Right ventricle myocardium inferior (tissue), 1 donor: ENCODE measurements around the gene PTPN5. TPM values are rescaled to one million over a fixed set of nuclear protein-coding genes. Genes with fewer than 3 reads are reported as not detected.
A peak's percentile ranks its signal among the peaks of the same experiment; 100 is the strongest.
"Not testable (repeated sequence)": the region's sequence is repeated elsewhere in the genome, so short reads cannot be mapped to it uniquely, and the experiment has no call there.

Experiments used
- ATAC-seq: fragments of 200-7000 bp; cut with Tn5 transposase; one replicate; pipeline ENCODE4 v1.9.1; 2020; ENCODE audit warnings: mild to moderate bottlenecking, moderate library complexity
- DNase-seq: peaks from one replicate; pipeline ENCODE4 v3.0.0; 2021; ENCODE audit errors: missing footprints
- intact Hi-C: fragments of 100-400 bp; cut with DNase I; formaldehyde crosslinking; loops from one replicate; pipeline ENCODE4 v1.11.0; 2022
- total RNA-seq: library from RNA; stranded (reverse); fragmentation: NEBNext Ultra II Directional; extraction: Animal tissue kit (Norgen Biotek cat#: 25700); gene quantifications from one replicate; pipeline ENCODE4 v1.2.1, GENCODE V29; 2021
- donor health status: DM: no; HTN: yes; CAD: no; lungs with severe emphysema.

Gene PTPN5
- total RNA-seq, 1 donor from 2014 or later: 0.27 TPM

DNA sequence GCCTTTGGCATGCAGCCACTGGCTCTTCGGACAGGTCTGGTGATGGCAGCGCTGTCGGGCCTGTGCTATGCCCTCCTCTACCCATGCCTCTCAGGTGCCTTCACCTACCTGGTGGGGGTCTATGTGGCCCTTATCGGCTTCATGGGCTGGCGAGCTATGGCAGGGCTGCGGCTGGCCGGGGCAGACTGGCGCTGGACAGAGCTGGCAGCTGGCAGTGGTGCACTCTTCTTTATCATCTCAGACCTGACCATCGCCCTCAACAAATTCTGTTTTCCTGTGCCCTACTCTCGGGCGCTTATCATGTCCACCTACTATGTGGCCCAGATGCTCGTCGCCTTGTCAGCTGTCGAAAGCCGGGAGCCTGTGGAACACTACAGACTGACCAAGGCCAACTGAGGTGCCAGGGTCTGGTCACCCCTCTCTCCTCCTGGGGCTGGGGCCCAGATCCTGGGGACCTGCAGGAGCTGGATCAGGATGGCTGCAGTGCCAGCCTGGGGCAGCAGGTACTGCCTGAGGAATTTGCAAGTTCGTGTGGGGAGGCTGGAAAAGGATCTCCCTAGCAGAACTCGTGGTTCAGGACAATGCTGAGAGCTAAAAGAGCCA is 89.9 kb downstream of the PTPN5 start:
- ATAC-seq (no peak), DNase-seq (no peak)
- intact Hi-C loops: loop anchor here (10.0 kb wide), 1 partner anchor 307 kb away; the partner anchor contains the start of gene LDHA

DNA sequence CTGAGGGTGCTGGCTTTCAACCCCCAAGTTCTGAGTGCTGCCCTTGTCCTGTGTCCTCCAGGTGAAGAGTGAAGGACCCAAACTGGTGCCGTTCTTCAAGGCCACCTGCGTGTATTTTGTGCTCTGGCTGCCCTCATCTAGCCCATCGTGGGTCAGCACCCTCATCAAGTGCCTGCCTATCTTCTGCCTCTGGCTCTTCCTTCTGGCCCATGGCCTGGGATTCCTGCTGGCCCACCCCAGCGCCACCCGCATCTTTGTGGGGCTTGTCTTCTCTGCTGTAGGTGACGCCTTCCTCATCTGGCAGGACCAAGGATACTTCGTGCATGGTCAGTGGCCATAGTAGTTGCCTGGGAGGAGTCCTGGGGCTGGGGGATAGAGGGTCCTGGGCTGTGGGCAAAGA is 90.7 kb downstream of the PTPN5 start:
- DNase-seq (no peak), ATAC-seq (no peak)

DNA sequence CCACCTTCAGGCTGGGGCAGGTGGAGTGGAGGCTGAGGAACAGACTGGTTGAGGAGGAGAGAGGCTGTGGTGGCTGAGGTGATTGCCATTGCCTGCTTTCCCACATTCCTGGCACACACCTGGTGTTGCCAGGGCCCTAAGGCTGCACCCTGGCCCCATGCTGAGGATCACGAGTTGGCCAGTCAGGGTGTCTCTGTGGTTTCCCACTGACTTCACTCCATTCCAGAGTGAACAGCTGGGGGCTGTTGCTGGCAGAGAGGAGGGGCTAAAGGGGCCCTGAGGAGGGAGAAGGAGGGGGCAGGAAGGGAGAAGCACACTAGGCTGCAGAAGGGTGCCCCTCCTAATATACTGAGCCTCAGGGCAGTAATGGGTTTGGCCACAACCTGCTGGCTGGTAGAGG is 91.2 kb downstream of the PTPN5 start:
- DNase-seq: no peak
- intact Hi-C loops: loop anchor here (10.0 kb wide), 1 partner anchor 306 kb away; the partner anchor contains the start of gene LDHA
- no peak for ATAC-seq

More for the DNA sequence above, 90.7 kb downstream of the PTPN5 start:
- intact Hi-C loops: loop anchor here (10.0 kb wide), 1 partner anchor 306 kb away; the partner anchor contains the start of gene LDHA

DNA sequence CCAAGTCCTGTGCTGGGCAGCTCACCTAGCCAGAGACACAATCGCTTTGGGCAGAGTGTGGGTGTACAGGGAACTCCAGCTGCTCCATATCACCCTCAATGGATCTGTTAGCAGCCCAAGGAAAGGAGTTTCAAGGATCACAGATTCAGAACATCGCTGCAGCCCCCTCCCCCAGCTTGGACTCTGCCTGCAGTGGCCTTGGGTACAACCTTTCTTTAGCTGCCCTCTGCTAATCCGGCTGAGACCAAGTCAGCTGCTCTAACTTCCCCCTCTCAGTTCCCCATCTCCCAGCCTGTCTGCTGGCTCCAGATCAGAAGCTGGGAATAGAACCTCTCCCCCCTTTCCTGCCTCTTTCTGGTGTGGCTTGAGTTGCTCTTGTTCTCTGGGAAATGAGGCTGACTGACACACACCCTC is 91.7 kb downstream of the PTPN5 start:
- DNase-seq (no peak), ATAC-seq (peak; percentile 36)
- intact Hi-C loops: loop anchor here (2.0 to 10.0 kb wide), 4 partner anchors 65 to 305 kb away; partner anchors contain the start of genes LDHA, SPTY2D1, TSG101 and UEVLD

DNA sequence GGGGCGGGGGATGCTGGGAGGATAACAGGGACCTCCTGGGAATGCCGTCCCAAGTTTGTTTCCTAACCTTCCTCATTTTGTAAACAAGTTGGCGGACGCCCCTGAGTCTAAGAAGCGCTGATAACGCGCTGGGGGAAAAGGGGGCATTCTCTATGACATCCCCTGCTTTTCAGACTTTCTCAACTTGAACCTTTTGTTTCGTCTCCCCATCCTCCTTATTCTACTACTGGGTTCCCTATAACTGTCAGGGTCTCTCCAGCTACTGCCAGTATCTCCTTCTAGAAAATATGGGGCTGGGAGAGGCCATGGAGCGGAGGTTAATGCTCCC is 92.4 kb downstream of the PTPN5 start:
- intact Hi-C loops: loop anchor here (2.0 to 5.0 kb wide), 3 partner anchors 64 to 172 kb away; partner anchors contain the start of genes SPTY2D1, TSG101 and UEVLD
- no peak for DNase-seq
- no peak for ATAC-seq

DNA sequence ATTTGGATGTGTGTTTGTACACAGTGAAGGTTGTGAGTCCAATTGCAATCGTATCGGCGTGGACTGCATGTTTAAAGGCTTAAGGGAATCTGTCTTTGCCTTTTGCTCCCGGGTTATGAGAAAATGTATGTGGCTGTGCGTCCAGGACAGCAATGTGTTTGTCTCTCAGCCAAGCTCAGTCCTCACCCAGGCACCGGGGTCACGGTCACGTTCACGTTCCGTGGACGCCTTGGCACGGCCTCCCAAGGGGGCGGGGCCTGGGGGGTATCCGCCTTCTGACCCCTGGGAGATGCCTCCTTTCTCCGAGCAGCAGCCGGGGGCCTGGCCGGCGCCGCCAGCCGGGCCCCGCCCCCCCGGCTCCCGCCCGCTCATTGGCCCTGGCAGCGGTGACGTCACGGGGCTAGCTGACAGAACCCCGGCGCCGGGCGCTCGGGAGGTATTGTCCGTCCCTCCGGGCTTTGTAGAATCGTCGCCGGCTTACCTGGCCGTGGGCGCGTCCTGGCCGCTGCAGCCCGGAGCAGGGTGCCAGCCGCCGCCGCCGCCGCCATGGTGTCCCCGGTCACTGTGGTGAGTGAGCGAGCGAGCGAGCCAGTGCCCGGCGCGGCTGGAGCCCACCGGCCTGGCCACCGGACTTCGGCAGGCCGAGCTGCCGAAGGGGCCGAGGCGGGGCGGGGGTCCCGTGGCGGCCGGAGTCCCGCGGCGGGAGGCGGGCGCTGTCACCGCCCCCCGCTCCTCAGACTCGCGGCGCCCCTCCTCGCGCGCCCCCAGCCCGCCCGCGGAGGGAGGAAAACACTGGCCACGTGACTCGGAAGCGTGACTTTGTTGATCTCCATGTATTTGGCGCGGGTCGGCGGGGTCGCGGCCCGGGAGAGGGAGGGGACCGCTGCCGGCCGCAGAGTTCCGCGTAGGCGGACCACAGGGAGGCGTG is 93.0 kb downstream of the PTPN5 start, which contains the start of gene TMEM86A:
Gene TMEM86A (plus strand): TSS at position 439 of the 928 bp plus-strand sequence. CDS start 108 bp downstream, at position 547.
- intact Hi-C loops: loop anchor here (2.0 to 5.0 kb wide), 3 partner anchors 64 to 171 kb away; partner anchors contain the start of genes SPTY2D1, TSG101 and UEVLD
- DNase-seq (peak; percentile 97), ATAC-seq (peak; percentile 92)

DNA sequence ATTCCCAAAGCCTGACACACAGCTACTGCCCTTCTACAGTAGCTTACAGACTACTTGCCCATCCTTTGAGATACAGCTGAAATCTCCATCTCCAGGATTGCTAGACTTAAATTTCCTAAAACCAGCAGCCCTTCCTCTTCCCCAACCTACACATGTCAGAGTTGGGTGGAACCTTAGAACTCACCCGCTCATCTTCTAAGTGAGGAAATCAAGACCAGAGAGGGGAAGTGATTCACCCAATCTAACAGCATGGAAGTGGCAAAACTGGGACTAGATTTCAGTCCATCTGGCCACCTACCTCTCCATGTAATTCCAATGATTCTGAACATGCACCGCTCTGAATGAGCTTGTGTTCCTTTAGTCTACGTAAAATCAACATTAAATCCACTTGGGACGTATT is 94.0 kb downstream of the PTPN5 start:
- no peak for ATAC-seq
- DNase-seq: no peak
- intact Hi-C loops: loop anchor here (5.0 kb wide), 1 partner anchor 170 kb away; the partner anchor contains the start of gene TSG101

DNA sequence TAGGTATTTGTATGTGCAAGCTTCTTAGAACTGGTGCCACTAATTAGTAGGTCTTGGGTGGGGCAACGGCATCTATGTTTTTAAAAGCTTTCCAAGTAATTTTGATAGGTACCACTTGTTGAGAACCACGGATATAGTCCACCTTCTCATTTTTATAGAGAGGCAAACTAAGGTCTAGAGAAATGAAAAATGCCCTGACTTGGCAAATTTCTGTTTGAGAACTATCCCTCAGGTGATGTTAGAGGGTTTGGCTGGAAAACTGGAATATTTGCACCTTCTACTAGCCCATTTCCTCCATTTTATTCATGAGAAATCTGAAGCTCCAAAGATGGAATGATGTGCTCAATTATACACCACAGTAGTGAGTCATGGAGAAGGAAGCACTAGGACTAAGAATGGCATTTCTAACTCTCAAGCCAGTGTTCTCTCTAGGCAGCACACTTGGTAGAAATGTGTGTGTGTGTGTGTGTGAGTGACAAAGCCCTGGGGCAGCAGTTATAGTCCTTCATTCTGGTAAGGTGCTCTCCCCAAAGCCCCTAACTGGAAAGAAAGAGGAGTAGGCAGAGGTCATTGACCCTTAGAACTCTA is 94.9 kb downstream of the PTPN5 start:
- intact Hi-C loops: loop anchor here (5.0 kb wide), 1 partner anchor 169 kb away; the partner anchor contains the start of gene TSG101
- DNase-seq (no peak), ATAC-seq (no peak)

DNA sequence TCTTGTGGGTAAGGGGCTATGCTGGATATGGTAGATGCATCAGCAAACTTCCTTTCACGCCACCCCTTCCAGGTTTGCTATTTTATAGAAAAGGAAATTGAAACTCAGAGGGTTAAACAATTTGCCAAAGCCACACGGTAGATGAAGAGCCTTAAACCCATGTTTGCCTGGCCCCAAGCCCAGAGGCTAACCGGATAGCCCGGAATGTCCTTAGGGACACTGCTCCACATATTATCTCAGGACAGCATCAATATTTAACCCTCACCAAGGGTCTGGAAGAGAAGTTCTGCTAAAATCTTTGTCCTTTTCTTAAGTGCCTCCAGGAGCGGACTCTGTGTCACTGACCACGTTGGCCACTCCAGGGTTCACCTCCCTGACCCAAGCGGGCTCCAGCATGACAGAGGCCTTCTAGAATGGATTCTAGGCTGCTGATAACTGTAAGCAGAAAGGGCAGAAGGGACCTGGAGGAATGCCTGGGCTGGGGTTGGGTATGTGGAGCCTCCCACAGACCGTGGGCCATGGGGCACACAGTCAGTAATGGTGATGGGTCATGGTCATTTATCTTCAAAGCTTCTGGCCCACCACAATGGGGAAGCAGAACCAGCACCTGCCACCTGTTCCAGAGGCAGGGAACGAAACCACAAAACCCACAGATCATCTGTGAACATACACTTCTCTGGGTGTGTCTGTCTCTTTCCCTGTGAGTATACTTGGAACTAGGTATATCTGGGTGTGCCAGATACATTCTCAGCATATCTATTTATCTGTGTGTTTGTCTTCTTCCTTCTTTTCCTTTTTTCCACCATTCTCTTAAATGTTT is 98.4 kb downstream of the PTPN5 start:
- DNase-seq: no peak
- no peak for ATAC-seq
- intact Hi-C loops: no loop called here

DNA sequence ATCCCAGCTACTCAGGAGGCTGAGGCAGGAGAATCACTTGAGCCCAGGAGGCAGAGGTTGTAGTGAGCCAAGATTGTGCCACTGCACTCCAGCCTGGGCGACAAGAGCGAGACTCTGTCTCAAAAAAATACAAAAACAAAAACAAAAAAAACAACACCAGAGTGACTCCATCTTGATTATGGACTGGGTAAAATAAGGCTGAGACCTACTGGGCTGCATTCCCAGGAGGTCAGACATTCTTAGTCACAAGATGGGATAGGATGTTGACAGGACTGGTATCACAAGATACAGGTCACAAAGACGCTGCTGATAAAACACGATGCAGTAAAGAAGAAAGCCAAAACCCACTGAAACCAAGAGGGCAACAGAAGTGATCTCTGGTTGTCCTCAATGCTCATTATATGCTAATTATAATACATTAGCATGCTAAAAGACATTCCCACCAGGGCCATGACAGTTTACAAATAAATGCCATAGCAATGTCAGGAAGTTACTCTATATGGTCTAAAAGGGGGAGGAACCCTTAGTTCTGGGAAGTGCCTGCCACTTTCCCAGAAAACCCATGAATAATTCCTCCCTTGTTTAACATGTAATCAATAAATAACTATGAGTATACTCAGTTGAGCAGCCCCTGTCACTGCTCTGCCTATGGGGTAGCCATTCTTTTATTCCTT is 100.0 kb downstream of the PTPN5 start:
- ATAC-seq, DNase-seq, intact Hi-C loops: not testable (repeated sequence)

DNA sequence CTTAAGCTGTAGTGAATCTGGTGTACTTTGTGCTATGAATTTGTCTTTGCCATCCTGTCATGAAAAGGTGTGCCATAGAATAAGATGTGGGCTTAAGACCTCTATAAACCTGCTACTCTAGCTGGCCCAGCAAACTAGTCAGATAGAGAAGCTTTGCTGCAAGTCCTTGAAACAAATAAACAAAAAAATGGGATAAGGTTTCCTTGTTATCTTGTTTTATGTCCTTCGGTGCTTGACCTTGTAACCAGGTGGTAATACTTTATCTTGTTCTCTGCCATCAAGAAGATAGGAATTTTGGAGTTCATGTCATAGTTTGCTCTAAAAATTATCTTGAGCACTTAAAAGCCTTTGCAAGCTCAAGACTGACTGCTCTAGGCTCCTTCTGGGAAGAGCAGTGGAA is 107.3 kb downstream of the PTPN5 start:
- ATAC-seq: no peak
- no peak for DNase-seq
- intact Hi-C loops: no loop called here

DNA sequence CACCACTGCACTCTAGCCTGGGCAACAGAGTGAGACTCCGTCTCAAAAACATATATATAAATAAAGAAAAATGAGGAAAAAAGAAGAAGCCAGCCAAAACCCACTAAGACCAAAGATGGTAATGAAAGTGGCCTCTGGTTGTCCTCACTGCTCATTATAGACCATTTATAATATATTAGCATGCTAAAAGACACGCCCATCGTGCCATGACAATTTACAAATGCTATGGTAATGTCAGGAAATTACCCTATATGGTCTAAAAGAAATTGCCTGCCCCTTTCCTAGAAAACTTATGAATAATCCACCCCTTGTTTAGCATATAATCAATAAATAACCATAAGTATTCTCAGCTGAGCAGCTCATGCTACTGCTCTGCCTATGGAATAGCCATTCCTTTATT is 109.1 kb downstream of the PTPN5 start:
- intact Hi-C loops: no loop called here
- DNase-seq (no peak), ATAC-seq (no peak)

DNA sequence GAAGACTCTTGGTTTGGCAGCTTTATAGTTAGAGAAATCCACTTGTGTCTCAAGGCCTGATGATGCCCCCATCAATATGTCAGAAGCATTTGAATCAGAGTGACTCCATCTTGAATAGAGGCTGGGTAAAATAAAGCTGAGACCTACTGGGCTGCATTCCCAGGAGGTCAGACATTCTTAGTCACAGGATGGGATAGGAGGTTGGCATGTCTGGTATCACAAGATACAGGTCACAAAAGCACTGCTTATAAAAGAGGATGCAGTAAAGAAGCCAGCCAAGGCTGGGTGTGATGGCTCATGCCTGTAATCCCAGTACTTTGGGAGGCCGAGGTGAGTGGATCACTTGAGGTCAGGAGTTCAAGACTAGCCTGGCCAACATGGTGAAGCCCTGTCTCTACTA is 109.6 kb downstream of the PTPN5 start:
- DNase-seq, ATAC-seq, intact Hi-C loops: not testable (repeated sequence)

Other genes starting within 250 kb of the PTPN5 start
- 18.0 TPM for gene UEVLD, start 203.1 kb downstream of the PTPN5 start, total RNA-seq
- gene MISFA, start 192.0 kb downstream of the PTPN5 start, total RNA-seq: 13.0 TPM
- 9.3 TPM for gene SPTY2D1, start 157.5 kb downstream of the PTPN5 start, total RNA-seq
- gene TMEM86A, start 93.0 kb downstream of the PTPN5 start, total RNA-seq: 4.6 TPM
- 1.4 TPM for gene IGSF22, start 65.6 kb downstream of the PTPN5 start, total RNA-seq
- gene MRGPRX1, start 147.6 kb upstream of the PTPN5 start, total RNA-seq: not detected